Measurements from ENCODE around the gene USP53. TPM values are rescaled to one million over a fixed set of nuclear protein-coding genes. Genes with fewer than 3 reads are reported as not detected.

USP53 gene
- total and polyA plus RNA-seq, 2 donors from 2014 or later: 8.4 to 59.9 TPM

DNA sequence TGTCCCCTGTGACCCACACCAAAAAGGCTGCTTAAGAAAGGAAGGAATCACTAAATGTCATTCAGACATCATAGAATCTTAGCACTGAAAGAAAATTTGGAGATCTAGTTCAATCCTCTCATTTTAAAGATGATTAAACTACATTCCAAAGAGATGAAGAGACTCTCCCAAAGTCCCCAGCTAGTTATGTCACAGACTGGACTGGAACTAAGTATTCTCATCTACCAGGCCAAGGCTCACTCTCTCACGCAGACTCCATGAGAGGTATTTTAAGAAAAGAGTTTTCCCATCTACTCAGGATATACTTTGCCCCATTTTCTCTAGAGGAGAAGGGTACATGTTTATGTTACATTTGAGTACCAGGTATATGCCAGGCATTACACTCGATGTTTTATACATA is 102.5 kb downstream of the USP53 start:
- no peak overlapping the region for H3K27ac ChIP-seq (ENCODE audit: low read depth in 2 of 2, low read length in 2 of 2)
- FAIRE-seq: no peak

GRCh38 chr4:119317990-119318389 is 105.5 kb downstream of the USP53 start:
- intact Hi-C loops (cut with DNase I): loop anchor here (10.0 kb wide), 2 partner anchors 307 to 737 kb away; partner anchors contain the start of gene PDE5A
- Histone ChIP-seq H3K36me3 (ENCODE audit: control insufficient read depth in 2 of 3, insufficient read depth in 3 of 3, low read length in 3 of 3) (no peaks in the 10 kb centered on the region), H3K9me3 (ENCODE audit: control insufficient read depth in 2 of 3, insufficient read depth in 1 of 3, low read length in 3 of 3) (no peaks in the 10 kb centered on the region), H3K4me1 (ENCODE audit: control insufficient read depth in 2 of 3, insufficient read depth in 2 of 3, low read depth in 1 of 3, low read length in 3 of 3) (no peaks in the 10 kb centered on the region), H3K27me3 (ENCODE audit: control insufficient read depth, insufficient read depth, low read length) (no peaks in the 10 kb centered on the region), H3K4me3 (ENCODE audit: low read length in 3 of 3) (no peak overlapping the region), H3K27ac (ENCODE audit: low read depth in 2 of 2, low read length in 2 of 2) (no peak overlapping the region), H3K9ac (ENCODE audit: low read length in 3 of 3) (no peak overlapping the region)
- DNase-seq (no peak), FAIRE-seq (no peak)
- TF ChIP-seq CTCF (IDR thresholded peaks at IDR 0.05; ENCODE audit: borderline replicate concordance, extremely low read depth, insufficient read depth): no peak

More for the DNA sequence above, 102.5 kb downstream of the USP53 start:
- H3K4me3 ChIP-seq (ENCODE audit: low read length in 3 of 3): no peak overlapping the region
- intact Hi-C loops (cut with DNase I): loop anchor here (10.0 kb wide), 2 partner anchors 310 to 740 kb away; partner anchors contain the start of gene PDE5A
- no peaks in the 10 kb centered on the region for H3K36me3 ChIP-seq (ENCODE audit: control insufficient read depth in 2 of 3, insufficient read depth in 3 of 3, low read length in 3 of 3)
- H3K4me1 ChIP-seq (ENCODE audit: control insufficient read depth in 2 of 3, insufficient read depth in 2 of 3, low read depth in 1 of 3, low read length in 3 of 3): no peaks in the 10 kb centered on the region
- TF ChIP-seq CTCF (IDR thresholded peaks at IDR 0.05; ENCODE audit: borderline replicate concordance, extremely low read depth, insufficient read depth): no peak
- DNase-seq: no peak
- H3K27me3 ChIP-seq (ENCODE audit: control insufficient read depth, insufficient read depth, low read length): no peaks in the 10 kb centered on the region
- no peaks in the 10 kb centered on the region for H3K9me3 ChIP-seq (ENCODE audit: control insufficient read depth in 2 of 3, insufficient read depth in 1 of 3, low read length in 3 of 3)
- H3K9ac ChIP-seq (ENCODE audit: low read length in 3 of 3): no peak overlapping the region

- H3K4me1 ChIP-seq (ENCODE audit: control insufficient read depth in 2 of 3, insufficient read depth in 2 of 3, low read depth in 1 of 3, low read length in 3 of 3): no peaks in the 10 kb centered on the region
- FAIRE-seq: no peak
- TF ChIP-seq CTCF (IDR thresholded peaks at IDR 0.05; ENCODE audit: borderline replicate concordance, extremely low read depth, insufficient read depth): no peak
- H3K27me3 ChIP-seq (ENCODE audit: control insufficient read depth, insufficient read depth, low read length): no peaks in the 10 kb centered on the region
- no peaks in the 10 kb centered on the region for H3K9me3 ChIP-seq (ENCODE audit: control insufficient read depth in 2 of 3, insufficient read depth in 1 of 3, low read length in 3 of 3)
- no peak within 1 kb of the TSS for H3K4me3 ChIP-seq (ENCODE audit: low read length in 3 of 3)
- H3K9ac ChIP-seq (ENCODE audit: low read length in 3 of 3): no peak within 1 kb of the TSS
- intact Hi-C loops (cut with DNase I): no loop called here
- DNase-seq: no peak
- H3K36me3 ChIP-seq (ENCODE audit: control insufficient read depth in 2 of 3, insufficient read depth in 3 of 3, low read length in 3 of 3): no peaks in the 10 kb centered on the region
- H3K27ac ChIP-seq (ENCODE audit: low read depth in 2 of 2, low read length in 2 of 2): no peak within 1 kb of the TSS
These were observed 109.6 kb downstream of the USP53 start, which contains the start of gene FABP2 for GRCh38 chr4:119321921-119322687. Gene FABP2, minus strand, starts transcription at chr4:119322138. Its CDS starts 36 bp downstream, at chr4:119322102.

Measured in kidney (tissue), 14 donors.